GM12891 (cell line): ENCODE measurements around the gene HMGCLL1. TPM values are rescaled to one million over a fixed set of nuclear protein-coding genes. Genes with fewer than 3 reads are reported as not detected.

Experiments
- DNase-seq: peaks from one replicate; pipeline ENCODE4 v3.0.0; 2011; ENCODE audit warnings: low spot score; ENCODE audit not compliant: insufficient read length
- FAIRE-seq: peaks from 2 replicates; lab custom pipeline; 2011; peaks lifted over from hg19 to GRCh38; lab: Jason Lieb, UNC
- PAX5 ChIP-seq: IDR thresholded peaks from 2 replicates; pipeline ENCODE4 v1.6.1; 2011; ENCODE audit warnings: low read length, moderate library complexity, mild to moderate bottlenecking; ENCODE audit not compliant: insufficient read depth, severe bottlenecking
- POLR2A ChIP-seq: IDR thresholded peaks from 2 replicates; pipeline ENCODE4 v1.6.1; 2011; ENCODE audit warnings: low read depth, low read length, control low read depth
- POLR2AphosphoS5 ChIP-seq: IDR thresholded peaks from 2 replicates; pipeline ENCODE4 v1.6.1; 2011; ENCODE audit warnings: low read depth, low read length, control low read depth
- POU2F2 ChIP-seq: IDR thresholded peaks from 2 replicates; pipeline ENCODE4 v1.6.1; 2011; ENCODE audit warnings: low read depth, mild to moderate bottlenecking, control low read depth, low read length, moderate library complexity
- SPI1 ChIP-seq: IDR thresholded peaks from 2 replicates; pipeline ENCODE4 v1.6.1; 2011; ENCODE audit warnings: low read depth, low read length, control low read depth
- TAF1 ChIP-seq: IDR thresholded peaks from 2 replicates; pipeline ENCODE4 v1.6.1; 2011; ENCODE audit warnings: low read depth, low read length, control low read depth
- polyA plus RNA-seq: library from polyadenylated mRNA; unstranded; fragments of >200 nt; gene quantifications from one replicate; pipeline ENCODE4 v1.2.1, GENCODE V29; 2012; ENCODE audit warnings: low read depth, missing spikeins, inconsistent platforms; ENCODE audit not compliant: missing spikeins

The HMGCLL1 gene
- polyA plus RNA-seq: not detected

DNA sequence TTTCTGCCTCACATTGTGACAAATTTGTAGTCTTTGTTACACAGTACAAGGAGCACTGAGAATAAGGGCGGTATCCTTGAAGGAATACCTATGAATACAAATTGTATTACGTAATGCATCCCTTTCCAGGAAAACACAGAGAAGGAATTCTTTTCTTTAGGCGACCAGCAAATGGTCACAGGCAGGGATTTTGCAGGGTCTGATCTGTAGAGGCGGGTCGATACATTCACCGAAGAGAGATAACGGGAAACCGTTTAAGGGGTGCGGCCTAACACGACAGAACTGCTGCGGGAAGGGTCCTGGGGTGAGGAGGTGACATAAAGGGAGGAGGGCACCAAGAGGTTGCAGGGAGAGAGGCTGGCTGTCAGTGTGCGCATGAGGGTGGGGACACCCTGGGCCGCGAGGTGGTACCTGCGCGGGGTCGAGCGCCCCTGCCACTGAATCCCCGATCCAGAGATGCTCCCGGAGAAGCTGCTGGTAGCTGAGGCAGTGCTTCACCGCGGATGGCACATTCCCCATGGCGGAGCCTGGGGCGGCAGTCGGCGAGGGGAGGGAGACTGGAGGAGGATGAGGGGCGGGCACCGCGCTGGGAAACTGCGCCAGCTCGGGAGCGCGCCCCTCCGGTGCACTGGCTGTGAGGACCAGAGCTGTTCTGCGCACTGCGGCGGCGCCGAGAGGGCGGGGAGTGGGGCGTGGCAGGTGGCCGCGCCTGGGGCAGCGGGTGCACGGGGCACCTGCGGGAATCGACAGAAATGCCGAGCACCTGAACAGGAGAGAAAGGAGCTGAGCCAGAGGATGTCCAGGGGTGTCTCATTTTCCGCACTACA, at the start of gene HMGCLL1:
Gene HMGCLL1 (minus strand): TSS at position 656 of the 827 bp plus-strand sequence. CDS start 137 bp downstream, at position 519.
- no peak for TF ChIP-seq PAX5
- no peak for TF ChIP-seq POU2F2
- TF ChIP-seq SPI1: no peak
- no peak for TF ChIP-seq TAF1
- TF ChIP-seq POLR2AphosphoS5: no peak
- no peak for TF ChIP-seq POLR2A
- no peak for FAIRE-seq
- no peak for DNase-seq

DNA sequence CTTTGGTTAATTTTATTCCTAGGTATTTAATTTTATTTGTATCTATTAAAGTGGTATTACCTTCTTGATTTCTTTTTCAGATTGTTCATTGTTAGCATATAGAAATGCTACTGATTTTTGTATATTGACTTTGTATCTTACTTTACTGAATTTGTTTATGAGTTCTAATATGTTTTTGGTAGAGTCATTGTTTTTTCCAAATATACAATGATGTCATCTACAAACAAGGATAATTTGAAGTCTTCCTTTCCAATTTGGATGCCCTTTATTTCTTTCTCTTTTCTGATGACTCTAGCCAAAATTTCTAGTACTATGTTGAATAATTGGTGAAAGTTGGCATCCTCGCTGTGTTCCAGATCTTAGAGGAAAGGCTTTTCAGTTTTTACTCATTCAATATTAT, 43.0 kb upstream of the HMGCLL1 start:
- DNase-seq: no peak
- TF ChIP-seq POLR2AphosphoS5: no peak
- no peak for TF ChIP-seq TAF1
- no peak for TF ChIP-seq POLR2A
- TF ChIP-seq SPI1: no peak
- TF ChIP-seq POU2F2: no peak
- TF ChIP-seq PAX5: no peak
- no peak for FAIRE-seq

DNA sequence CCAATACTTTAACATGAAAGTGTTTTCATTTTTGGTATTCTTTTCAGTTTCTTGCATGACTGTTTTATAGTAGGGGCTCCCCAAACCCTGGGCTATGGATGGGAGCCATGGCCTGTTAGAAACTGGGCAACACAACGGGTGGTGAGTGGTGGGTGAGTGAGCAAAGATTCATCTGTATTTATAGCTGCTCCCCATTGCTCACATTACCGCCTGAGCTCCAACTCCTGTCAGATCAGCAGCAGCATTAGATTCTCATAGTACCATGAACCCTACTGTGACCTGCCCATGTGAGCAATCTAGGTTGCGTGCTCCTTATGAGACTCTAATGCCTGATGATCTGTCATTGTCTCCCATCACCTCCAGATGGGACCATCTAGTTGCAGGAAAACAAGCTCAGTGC, 42.3 kb upstream of the HMGCLL1 start:
- TF ChIP-seq POLR2AphosphoS5 (no peak), SPI1 (no peak), PAX5 (no peak), TAF1 (no peak), POLR2A (no peak), POU2F2 (no peak)
- FAIRE-seq (no peak), DNase-seq (no peak)

DNA sequence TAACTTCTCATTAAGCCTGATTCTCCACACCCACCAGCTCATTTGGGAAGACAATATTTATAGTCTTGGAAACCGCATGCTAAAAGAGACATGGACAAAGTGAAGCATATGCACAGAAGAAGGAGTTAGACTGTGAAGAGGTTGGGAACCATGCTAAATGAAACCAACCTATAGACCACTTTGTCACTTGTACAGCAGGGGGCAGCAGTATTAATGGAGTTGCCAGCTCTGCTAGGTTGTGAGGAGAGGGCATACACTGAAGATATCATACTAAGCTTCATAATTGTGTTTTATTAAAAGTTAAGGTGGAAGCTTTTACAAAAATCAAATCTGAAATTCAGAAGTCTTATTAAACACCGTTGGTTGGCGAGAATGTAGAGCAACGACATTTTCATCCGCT, 38.3 kb upstream of the HMGCLL1 start:
- DNase-seq (no peak), FAIRE-seq (peak; percentile 73)
- TF ChIP-seq POU2F2: no peak
- TF ChIP-seq PAX5: no peak
- no peak for TF ChIP-seq TAF1
- no peak for TF ChIP-seq SPI1
- TF ChIP-seq POLR2A: no peak
- no peak for TF ChIP-seq POLR2AphosphoS5

DNA sequence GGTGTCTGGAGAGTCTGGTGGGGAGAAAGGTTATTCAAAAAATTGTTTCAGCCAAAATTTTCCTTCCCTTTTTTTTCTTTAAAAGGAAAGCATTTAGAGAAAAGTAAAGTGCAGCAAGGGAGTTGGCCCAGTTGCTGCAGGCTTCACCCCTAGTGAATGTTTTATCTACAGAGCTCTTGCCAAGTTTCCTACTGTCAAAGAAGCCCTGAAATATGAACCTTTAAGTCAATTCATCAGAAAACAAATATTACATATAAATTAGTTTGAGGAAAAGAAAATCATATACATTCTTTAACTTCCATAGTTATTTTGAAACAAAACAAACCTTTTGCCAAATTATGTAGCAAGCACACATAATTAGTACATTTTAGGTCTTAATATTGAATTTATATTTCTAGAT, 25.0 kb upstream of the HMGCLL1 start:
- FAIRE-seq (no peak), DNase-seq (no peak)
- TF ChIP-seq TAF1: no peak
- no peak for TF ChIP-seq POLR2AphosphoS5
- TF ChIP-seq POU2F2: no peak
- no peak for TF ChIP-seq PAX5
- TF ChIP-seq SPI1: no peak
- no peak for TF ChIP-seq POLR2A

DNA sequence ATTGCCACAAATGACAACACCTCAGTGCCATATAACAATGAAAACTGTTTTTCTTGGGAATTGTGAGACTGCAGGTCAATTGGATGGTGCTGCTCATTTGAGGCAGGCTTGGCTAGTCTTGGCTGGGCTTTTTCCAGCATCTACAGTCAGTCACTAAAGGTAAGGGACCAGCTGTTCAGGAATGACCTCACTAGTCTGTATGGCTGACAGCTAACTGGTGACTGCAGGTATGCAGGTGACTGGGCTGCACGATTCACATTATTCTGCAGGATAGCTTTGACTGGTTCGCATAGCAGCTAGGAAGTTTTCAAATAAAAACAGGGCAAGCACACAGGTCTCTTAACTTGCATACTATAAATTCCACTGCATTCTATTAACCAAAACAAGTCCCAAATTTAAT, 22.1 kb upstream of the HMGCLL1 start:
- FAIRE-seq: no peak
- DNase-seq: no peak
- TF ChIP-seq POU2F2 (no peak), POLR2AphosphoS5 (no peak), PAX5 (no peak), SPI1 (no peak), POLR2A (no peak), TAF1 (no peak)

DNA sequence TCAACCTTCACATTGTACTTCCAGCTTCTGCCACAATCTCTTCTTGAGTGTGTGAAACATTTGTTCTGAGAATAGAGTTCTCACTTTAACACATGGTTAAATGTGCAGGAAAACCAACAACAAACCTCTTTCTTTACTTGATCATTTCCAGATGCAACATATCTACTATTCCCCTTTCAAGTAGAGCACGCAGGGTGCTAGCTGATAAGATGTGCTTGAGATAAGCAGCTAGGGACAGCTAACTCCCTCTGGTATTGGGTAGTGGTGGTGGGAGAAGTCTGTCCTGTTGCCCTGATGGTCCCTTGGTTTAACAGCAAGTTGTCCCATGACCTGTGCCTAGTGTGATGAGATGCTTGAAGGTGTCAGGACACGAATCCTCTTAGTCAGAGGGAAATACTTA, 15.4 kb upstream of the HMGCLL1 start:
- no peak for TF ChIP-seq POLR2A
- TF ChIP-seq TAF1: no peak
- no peak for TF ChIP-seq POU2F2

DNA sequence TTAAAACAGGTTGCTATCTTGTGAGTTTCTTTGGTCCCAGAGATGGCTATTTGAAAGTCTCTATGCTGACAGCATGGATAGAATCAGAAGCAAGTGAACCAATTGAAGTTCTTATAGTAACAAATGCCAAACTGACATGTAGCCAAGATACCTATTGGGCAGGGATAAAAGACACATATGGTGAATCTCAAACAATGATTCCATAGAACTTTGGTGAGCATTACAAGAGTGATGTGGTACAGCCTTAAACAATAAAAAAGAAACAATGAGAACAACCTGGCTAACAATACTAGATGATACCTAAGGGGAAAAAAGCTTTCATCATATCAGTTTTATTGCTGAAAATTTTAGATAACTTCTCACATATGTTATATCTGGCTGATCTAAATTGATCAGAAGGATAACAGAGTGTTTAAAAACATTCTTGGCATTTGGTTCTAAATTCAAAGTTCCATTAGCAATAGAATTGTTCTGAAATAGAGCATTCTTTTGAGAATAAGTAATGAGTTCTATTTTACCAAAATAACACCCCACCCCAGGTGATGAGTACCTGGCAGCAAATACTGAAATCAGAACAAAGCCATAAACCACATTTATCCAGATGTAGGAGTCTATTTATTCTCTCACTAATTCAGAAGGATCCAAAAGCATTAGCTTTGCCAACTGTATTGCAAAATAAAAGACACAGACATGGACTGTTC, 5.8 kb upstream of the HMGCLL1 start:
- FAIRE-seq: no peak

More for the DNA sequence above, 15.4 kb upstream of the HMGCLL1 start:
- FAIRE-seq (no peak), DNase-seq (no peak)

DNA sequence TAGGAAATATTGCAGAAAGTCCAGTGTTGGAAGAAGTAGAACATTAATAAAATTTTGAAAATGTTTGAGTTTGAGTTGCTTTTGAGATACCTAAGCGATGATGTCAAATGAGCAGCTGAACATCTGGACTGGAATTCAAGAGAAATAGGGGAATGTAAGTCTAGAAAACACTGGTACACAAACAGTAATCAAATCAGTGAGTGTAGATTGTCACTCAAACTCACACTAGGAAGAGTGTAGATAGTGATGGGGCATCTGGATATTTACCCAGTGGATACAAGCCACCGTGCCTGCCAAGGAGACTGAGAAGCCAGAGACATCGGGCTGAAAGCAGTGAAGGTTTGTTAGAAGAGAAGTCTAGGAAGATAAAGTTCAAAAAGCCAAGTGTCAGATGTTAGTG, 2.2 kb downstream of the HMGCLL1 start:
- FAIRE-seq (no peak), DNase-seq (no peak)
- TF ChIP-seq TAF1 (no peak), POLR2AphosphoS5 (no peak), SPI1 (no peak), POLR2A (no peak), PAX5 (no peak), POU2F2 (no peak)

More for the DNA sequence above, 5.8 kb upstream of the HMGCLL1 start:
- TF ChIP-seq TAF1 (no peak), POLR2AphosphoS5 (no peak), POU2F2 (no peak), POLR2A (no peak), PAX5 (no peak), SPI1 (no peak)
- no peak for DNase-seq
